Left ventricle myocardium inferior (tissue), 1 donor: ENCODE measurements around the gene NT5DC2. TPM values are rescaled to one million over a fixed set of nuclear protein-coding genes. Genes with fewer than 3 reads are reported as not detected.

Experiments
- DNase-seq: peaks from one replicate; pipeline ENCODE4 v3.0.0-alpha.2; 2020
- H3K27ac ChIP-seq: fragments of 200-600 bp; replicated peaks from 2 replicates; pipeline ENCODE4 v1.8.0; 2021
- H3K27me3 ChIP-seq: fragments of 200-600 bp; 2 replicates; pipeline ENCODE4 v1.8.0; 2021; ENCODE audit warnings: low read depth
- H3K36me3 ChIP-seq: fragments of 200-600 bp; 2 replicates; pipeline ENCODE4 v1.8.0; 2021
- H3K4me1 ChIP-seq: fragments of 200-600 bp; 2 replicates; pipeline ENCODE4 v1.8.0; 2021
- H3K4me3 ChIP-seq: fragments of 200-600 bp; 2 replicates; pipeline ENCODE4 v1.8.0; 2021; ENCODE audit warnings: mild to moderate bottlenecking, moderate library complexity
- H3K9me3 ChIP-seq: fragments of 200-600 bp; replicated peaks from 2 replicates; pipeline ENCODE4 v1.8.0; 2021
- CTCF ChIP-seq: fragments of 200-600 bp; IDR thresholded peaks from 2 replicates; pipeline ENCODE4 v1.8.0; 2021; ENCODE audit warnings: antibody characterized with exemption, mild to moderate bottlenecking, borderline replicate concordance
- intact Hi-C: fragments of 100-400 bp; cut with micrococcal nuclease; formaldehyde crosslinking; loops from one replicate; pipeline ENCODE4 v1.11.0; 2022
- total RNA-seq: library from RNA; stranded (reverse); fragmentation: NEBNext Ultra II Directional; extraction: Animal tissue kit (Norgen Biotek cat#: 25700); gene quantifications from one replicate; pipeline ENCODE4 v1.2.1, GENCODE V29; 2021
- donor health status: DM: no; HTN: yes; CAD: no; lungs with severe emphysema.

NT5DC2 gene
- total RNA-seq, 1 donor from 2014 or later: 69.3 TPM

GRCh38 chr3:52522651-52523251 is 10.9 kb downstream of the NT5DC2 start:
- peaks cover 35% of the 10 kb centered on the region for H3K4me1 ChIP-seq
- peaks cover 29% of the 10 kb centered on the region for H3K36me3 ChIP-seq
- no peaks in the 10 kb centered on the region for H3K9me3 ChIP-seq
- TF ChIP-seq CTCF: no peak
- H3K27me3 ChIP-seq: no peaks in the 10 kb centered on the region
- no peak overlapping the region for H3K4me3 ChIP-seq
- intact Hi-C loops: no loop called here
- no peak overlapping the region for H3K27ac ChIP-seq
- DNase-seq: peak; percentile 10

GRCh38 chr3:52521881-52522650 is 11.6 kb downstream of the NT5DC2 start:
- H3K27me3 ChIP-seq: no peaks in the 10 kb centered on the region
- intact Hi-C loops: no loop called here
- peaks cover 24% of the 10 kb centered on the region for H3K36me3 ChIP-seq
- H3K27ac ChIP-seq: no peak overlapping the region
- peak; percentile 5 for DNase-seq
- H3K4me3 ChIP-seq: no peak overlapping the region
- no peak for TF ChIP-seq CTCF
- H3K9me3 ChIP-seq: no peaks in the 10 kb centered on the region
- H3K4me1 ChIP-seq: peaks cover 35% of the 10 kb centered on the region

- Histone ChIP-seq H3K36me3 (peaks cover 24% of the 10 kb centered on the region), H3K9me3 (no peaks in the 10 kb centered on the region), H3K4me1 (peaks cover 29% of the 10 kb centered on the region), H3K27ac (no peak overlapping the region), H3K4me3 (no peak overlapping the region), H3K27me3 (no peaks in the 10 kb centered on the region)
- no peak for TF ChIP-seq CTCF
- no peak for DNase-seq
- intact Hi-C loops: no loop called here
Observed at GRCh38 chr3:52521488-52521824, 12.2 kb downstream of the NT5DC2 start.

- Histone ChIP-seq H3K27me3 (no peaks in the 10 kb centered on the region), H3K27ac (no peak overlapping the region), H3K4me1 (peaks cover 23% of the 10 kb centered on the region), H3K9me3 (no peaks in the 10 kb centered on the region), H3K4me3 (no peak overlapping the region), H3K36me3 (peaks cover 24% of the 10 kb centered on the region)
- intact Hi-C loops: no loop called here
- DNase-seq: no peak
- TF ChIP-seq CTCF: no peak
Observed at GRCh38 chr3:52520716-52521487, 12.8 kb downstream of the NT5DC2 start.

GRCh38 chr3:52520141-52520667 is 13.5 kb downstream of the NT5DC2 start:
- Histone ChIP-seq H3K27me3 (no peaks in the 10 kb centered on the region), H3K4me3 (no peak overlapping the region), H3K4me1 (peaks cover 22% of the 10 kb centered on the region), H3K36me3 (peaks cover 24% of the 10 kb centered on the region), H3K9me3 (no peaks in the 10 kb centered on the region), H3K27ac (no peak overlapping the region)
- intact Hi-C loops: no loop called here
- no peak for DNase-seq
- TF ChIP-seq CTCF: no peak
